Measurements from ENCODE around the gene CPN2. TPM values are rescaled to one million over a fixed set of nuclear protein-coding genes. Genes with fewer than 3 reads are reported as not detected.

CPN2 gene
- total and polyA plus RNA-seq, 2 of the 13 experiments (the other 11 are each of a cell fraction or from before 2014, with no cell fraction given): 26.7 to 27.7 TPM

- TF ChIP-seq TRAFD1 (CRISPR knock-in tag; IDR thresholded peaks at IDR 0.05; ENCODE audit: borderline replicate concordance): no peak
- peak; percentile 82 for TF ChIP-seq SP5 (CRISPR knock-in tag; IDR thresholded peaks at IDR 0.05; ENCODE audit: borderline replicate concordance, low read depth)
- peak; percentile 29 for TF ChIP-seq ZEB1 (IDR thresholded peaks at IDR 0.05; ENCODE audit: insufficient replicate concordance, low read depth)
- no peak for TF ChIP-seq MXD1 (CRISPR knock-in tag; IDR thresholded peaks at IDR 0.05)
- TF ChIP-seq ZBTB1 (CRISPR knock-in tag; IDR thresholded peaks at IDR 0.05; ENCODE audit: borderline replicate concordance): no peak
- TF ChIP-seq SMAD3 (CRISPR knock-in tag; IDR thresholded peaks at IDR 0.05): peak; percentile 37; the same call in 1 of the 2 replicates
- TF ChIP-seq ZNF839 (CRISPR knock-in tag; IDR thresholded peaks at IDR 0.05; ENCODE audit: borderline replicate concordance): no peak
- TF ChIP-seq ZNF326 (CRISPR knock-in tag; IDR thresholded peaks at IDR 0.05; ENCODE audit: borderline replicate concordance): no peak
- TF ChIP-seq ZNF451 (CRISPR knock-in tag; IDR thresholded peaks at IDR 0.05): no peak
- TF ChIP-seq SNAPC5 (CRISPR knock-in tag; IDR thresholded peaks at IDR 0.05; ENCODE audit: borderline replicate concordance): no peak
- no peak for TF ChIP-seq KDM3A (CRISPR knock-in tag; IDR thresholded peaks at IDR 0.05; ENCODE audit: low read depth)
- no peak for TF ChIP-seq MTERF4 (CRISPR knock-in tag; IDR thresholded peaks at IDR 0.05)
- no peak for TF ChIP-seq LBX2 (CRISPR knock-in tag; IDR thresholded peaks at IDR 0.05; ENCODE audit: borderline replicate concordance)
- 0 out of 2 replicates have a peak, but pooled peaks have one; percentile 49 for TF ChIP-seq DPF2 (CRISPR knock-in tag; IDR thresholded peaks at IDR 0.05; ENCODE audit: borderline replicate concordance, low read depth)
- no peak for TF ChIP-seq ZNF597 (CRISPR knock-in tag; IDR thresholded peaks at IDR 0.05)
- no peak for TF ChIP-seq EEA1 (CRISPR knock-in tag; IDR thresholded peaks at IDR 0.05; ENCODE audit: borderline replicate concordance)
- TF ChIP-seq LCORL (IDR thresholded peaks at IDR 0.05): no peak
- TF ChIP-seq LCORL (CRISPR knock-in tag; IDR thresholded peaks at IDR 0.05): no peak
- TF ChIP-seq SYNCRIP (IDR thresholded peaks at IDR 0.05; ENCODE audit: insufficient read depth, low read depth, low read length): no peak
- TF ChIP-seq ZNF124 (CRISPR knock-in tag; IDR thresholded peaks at IDR 0.05): peak; percentile 51; the same call in 1 of the 2 replicates
- no peak for TF ChIP-seq RARG (CRISPR knock-in tag; IDR thresholded peaks at IDR 0.05; ENCODE audit: low read depth)
- TF ChIP-seq SIN3B (IDR thresholded peaks at IDR 0.05; ENCODE audit: low read length): no peak
- no peak for TF ChIP-seq SOX6 (IDR thresholded peaks at IDR 0.05)
- peak; percentile 99 for TF ChIP-seq SOX6 (CRISPR knock-in tag; IDR thresholded peaks at IDR 0.05)
- no peak for TF ChIP-seq ZFAT (CRISPR knock-in tag; conservative IDR thresholded peaks at IDR 0.05)
- no peak for TF ChIP-seq SRY (CRISPR knock-in tag; IDR thresholded peaks at IDR 0.05)
- TF ChIP-seq CERS6 (CRISPR knock-in tag; IDR thresholded peaks at IDR 0.05): no peak
Measured at GRCh38 chr3:194320744-194321243, 30.3 kb downstream of the CPN2 start (continued).
